Right kidney (tissue), 9 donors: ENCODE results near the gene ZNF582.

ENCODE experiments used
- DNase-seq: peaks from one replicate; pipeline ENCODE4 v3.0.0-alpha.2; 2016
- long read RNA-seq, 8 donors: transcript quantifications; one replicate each; lab custom pipeline, GENCODE V29; 2026

ZNF582 gene
- long read RNA-seq, donor 1, partial matches to known transcripts = 0 of 7 reads
- long read RNA-seq, donor 1, other reads (novel, unspliced or antisense) = 7 of 7 reads
- long read RNA-seq, donor 2, partial matches to known transcripts = 7 of 7 reads
- long read RNA-seq, donor 2, other reads (novel, unspliced or antisense) = 0 of 7 reads
- long read RNA-seq, donor 3 = 0 reads
- long read RNA-seq, donor 4, partial matches to known transcripts = 5 of 7 reads
- long read RNA-seq, donor 4, other reads (novel, unspliced or antisense) = 0 of 7 reads
- long read RNA-seq, donor 5, partial matches to known transcripts = 9 of 14 reads
- long read RNA-seq, donor 5, other reads (novel, unspliced or antisense) = 0 of 14 reads
- long read RNA-seq, donor 6, partial matches to known transcripts = 0 of 2 reads
- long read RNA-seq, donor 6, other reads (novel, unspliced or antisense) = 0 of 2 reads
- long read RNA-seq, donor 7, partial matches to known transcripts = 0 of 12 reads
- long read RNA-seq, donor 7, other reads (novel, unspliced or antisense) = 6 of 12 reads
- long read RNA-seq, donor 8 = 0 reads

DNA sequence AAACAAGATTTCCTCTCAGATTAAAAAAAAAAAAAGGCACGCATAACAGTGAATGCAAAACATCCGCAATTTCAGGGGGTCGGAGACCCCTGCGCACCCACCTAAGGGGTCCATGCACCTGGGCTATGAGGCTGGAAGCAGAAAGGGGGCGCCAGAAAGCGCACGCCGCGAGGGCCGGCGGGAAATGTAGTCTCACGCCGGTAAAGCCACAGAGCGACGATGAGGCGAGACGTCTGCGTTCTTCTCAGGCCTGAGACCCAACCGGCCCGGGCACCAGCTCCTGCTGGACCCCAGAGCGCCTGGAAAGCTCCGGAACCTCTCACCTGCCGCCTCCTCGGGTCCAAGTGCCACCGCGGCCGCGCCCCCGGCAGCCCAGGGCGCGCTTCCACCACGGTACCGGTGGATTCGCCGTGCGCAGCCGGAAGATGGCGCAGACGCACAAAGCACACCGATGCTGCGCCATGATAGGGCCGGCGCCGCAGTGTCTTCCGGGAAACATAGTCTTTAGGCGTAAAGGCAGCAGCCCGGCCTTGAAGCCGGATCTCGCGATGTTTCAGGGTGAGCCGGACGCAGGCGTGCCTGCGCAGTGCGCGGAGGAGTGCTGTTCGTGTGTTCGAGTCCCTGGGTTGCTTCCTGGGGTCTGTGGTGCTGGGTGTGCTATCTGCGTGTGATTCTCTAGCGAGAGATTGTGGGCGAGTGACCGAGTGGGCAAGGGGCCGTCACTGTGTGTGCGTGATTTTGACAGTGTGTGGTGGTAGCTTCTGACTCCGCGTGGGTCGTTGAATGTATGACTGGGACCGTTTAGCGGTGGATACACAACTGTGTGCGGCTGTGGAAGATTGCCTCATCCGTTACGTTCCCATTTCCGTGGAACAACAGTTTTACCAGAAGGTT, at the start of gene ZNF582:
Gene ZNF582, minus strand, starts transcription at position 416 of the 894 bp plus-strand sequence. CDS start 1,782 bp downstream, outside the sequence.
- peak; percentile 100 for DNase-seq

DNA sequence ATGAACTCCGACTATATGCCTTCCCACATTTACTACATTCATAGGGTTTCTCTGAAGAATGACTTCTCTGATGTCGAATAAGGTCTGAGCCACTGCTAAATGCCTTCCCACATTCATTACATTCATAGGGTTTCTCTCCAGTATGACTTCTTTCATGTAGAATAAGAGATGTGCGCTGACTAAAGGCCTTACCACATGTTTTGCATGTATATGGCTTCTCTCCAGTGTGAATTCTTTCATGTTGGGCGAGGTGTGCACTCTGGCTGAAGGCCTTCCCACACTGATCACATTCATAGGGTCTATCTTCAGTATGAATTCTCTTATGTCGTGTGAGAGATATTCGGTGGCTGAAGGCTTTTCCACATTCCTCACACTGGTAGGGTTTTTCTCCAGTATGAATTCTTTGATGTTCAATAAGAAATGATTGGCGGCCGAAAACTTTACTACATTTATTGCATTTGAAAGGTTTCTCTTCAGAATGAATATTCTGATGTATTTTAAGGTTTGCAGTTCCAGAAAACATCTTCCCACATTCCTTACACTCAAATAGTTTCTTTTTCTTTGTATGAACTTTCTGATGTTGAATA, 48.0 kb upstream of the ZNF582 start:
- no peak for DNase-seq

GRCh38 chr19:56423985-56424353, 30.6 kb upstream of the ZNF582 start:
- DNase-seq = no peak

- DNase-seq = no peak
Observed at GRCh38 chr19:56423276-56423984, 30.1 kb upstream of the ZNF582 start.

GRCh38 chr19:56405062-56405461, 11.7 kb upstream of the ZNF582 start:
- DNase-seq = no peak

DNA sequence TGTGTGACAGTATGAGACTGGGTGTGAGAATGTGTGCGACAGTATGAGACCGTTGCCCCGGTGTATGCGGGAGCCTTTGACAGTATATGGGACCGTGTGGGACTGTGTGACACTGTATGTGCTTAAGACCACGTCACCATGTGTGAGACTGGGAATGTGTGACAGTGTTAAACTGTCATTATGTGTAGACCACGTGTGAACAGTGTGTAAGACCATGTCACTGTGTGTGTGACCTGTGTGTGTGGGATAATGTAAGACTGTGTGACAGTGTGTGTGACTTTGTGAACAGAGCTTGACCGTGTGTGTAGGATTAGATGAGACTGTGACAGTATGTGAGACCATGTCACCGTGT, 11.3 kb upstream of the ZNF582 start:
- no peak for DNase-seq

- DNase-seq = peak; percentile 100
Observed at GRCh38 chr19:56403764-56404704, 10.7 kb upstream of the ZNF582 start, which contains the start of gene ZNF583. Gene ZNF583, plus strand, starts transcription at chr19:56404332. Its CDS starts 2,783 bp downstream, at chr19:56407115.

GRCh38 chr19:56403261-56403660, 9.9 kb upstream of the ZNF582 start:
- no peak for DNase-seq

GRCh38 chr19:56400485-56400884, 7.2 kb upstream of the ZNF582 start:
- no peak for DNase-seq

DNA sequence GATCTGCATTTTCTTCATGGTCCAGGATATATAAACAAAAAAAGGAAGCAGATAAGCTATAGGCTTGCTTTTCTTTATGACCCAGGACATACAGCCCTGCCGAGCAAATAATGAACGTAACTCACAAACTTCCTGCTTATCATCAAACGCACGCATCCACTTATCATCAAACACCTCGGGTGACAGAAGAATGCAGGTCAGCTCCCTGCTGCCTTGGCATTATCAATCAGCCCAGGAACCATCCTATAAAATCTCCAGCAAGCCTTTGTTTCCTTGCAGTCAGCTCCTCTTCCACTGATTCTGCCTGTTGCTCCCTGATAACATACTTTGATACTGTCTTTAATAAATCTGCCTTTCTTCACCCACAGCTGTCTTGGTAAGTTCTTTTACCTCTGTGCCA, 5.5 kb upstream of the ZNF582 start:
- no peak for DNase-seq

- DNase-seq = no peak
Observed at GRCh38 chr19:56383826-56384605, 9.3 kb downstream of the ZNF582 start.

GRCh38 chr19:56377105-56377924, 16.0 kb downstream of the ZNF582 start:
- DNase-seq = no peak

DNA sequence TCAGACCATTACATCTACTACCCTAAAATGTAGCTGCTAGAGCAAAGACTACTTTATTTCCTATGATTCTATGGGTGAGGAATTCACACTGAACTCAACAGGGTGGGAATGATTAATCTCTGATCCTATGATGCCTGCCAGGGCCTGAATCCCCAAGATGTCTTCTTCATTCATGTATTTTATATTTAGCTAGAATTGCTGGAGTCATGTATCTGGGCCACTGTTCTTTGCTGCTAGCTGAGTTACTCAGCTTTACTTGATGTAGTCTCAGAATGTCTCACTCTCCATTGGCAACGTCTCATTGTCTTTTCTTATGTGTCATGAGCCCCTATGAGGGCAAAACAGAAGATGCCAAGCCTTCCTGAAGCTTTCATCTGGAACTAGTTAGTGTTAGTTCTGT, 21.1 kb downstream of the ZNF582 start:
- no peak for DNase-seq

DNA sequence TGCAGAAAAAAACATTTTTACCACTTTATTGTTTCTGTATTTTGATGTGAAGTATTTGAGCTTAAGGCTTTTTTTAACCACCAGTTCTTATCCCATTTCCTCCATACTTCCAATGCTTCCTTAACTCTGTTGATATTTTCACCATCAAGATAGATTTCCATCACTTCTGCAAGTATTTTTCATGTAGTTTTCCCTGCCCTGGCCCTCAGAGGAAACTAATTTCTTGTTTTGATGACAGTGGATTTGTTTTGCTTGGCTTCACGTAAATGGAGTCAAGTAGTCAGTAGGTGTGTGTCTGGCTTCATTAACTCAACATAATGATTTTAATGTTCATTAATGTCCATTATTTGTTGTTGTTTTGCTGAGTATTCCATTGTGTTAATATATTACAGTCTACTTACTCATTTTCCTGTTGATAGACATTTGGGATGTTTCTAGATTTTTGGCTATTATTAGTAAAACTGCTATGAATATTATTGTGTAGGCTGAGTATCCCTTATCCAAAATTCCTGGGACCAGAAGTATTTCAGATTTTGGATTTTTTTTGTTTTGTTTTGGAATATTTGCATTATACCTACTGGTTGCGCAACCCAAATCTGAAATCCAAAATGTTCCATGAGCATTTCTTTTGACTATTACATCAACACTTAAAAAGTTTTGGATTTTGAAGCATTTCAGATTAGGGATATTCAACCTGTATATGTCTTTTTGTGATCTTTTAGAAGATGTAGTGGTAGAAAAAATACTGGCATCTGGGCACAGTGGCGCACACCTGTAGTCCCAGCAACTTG, 23.3 kb downstream of the ZNF582 start:
- no peak for DNase-seq

- peak; percentile 96 for DNase-seq
Observed at GRCh38 chr19:56367829-56368711, 25.3 kb downstream of the ZNF582 start.

GRCh38 chr19:56360841-56361240, 32.5 kb downstream of the ZNF582 start:
- DNase-seq = no peak

- no peak for DNase-seq
Observed at GRCh38 chr19:56356944-56357343, 36.4 kb downstream of the ZNF582 start.
